ENCODE measurements around the gene SPINDOC. TPM values are rescaled to one million over a fixed set of nuclear protein-coding genes. Genes with fewer than 3 reads are reported as not detected.

SPINDOC gene
- total RNA-seq, 1 experiment from 2014 or later, result 71.2 TPM

DNA sequence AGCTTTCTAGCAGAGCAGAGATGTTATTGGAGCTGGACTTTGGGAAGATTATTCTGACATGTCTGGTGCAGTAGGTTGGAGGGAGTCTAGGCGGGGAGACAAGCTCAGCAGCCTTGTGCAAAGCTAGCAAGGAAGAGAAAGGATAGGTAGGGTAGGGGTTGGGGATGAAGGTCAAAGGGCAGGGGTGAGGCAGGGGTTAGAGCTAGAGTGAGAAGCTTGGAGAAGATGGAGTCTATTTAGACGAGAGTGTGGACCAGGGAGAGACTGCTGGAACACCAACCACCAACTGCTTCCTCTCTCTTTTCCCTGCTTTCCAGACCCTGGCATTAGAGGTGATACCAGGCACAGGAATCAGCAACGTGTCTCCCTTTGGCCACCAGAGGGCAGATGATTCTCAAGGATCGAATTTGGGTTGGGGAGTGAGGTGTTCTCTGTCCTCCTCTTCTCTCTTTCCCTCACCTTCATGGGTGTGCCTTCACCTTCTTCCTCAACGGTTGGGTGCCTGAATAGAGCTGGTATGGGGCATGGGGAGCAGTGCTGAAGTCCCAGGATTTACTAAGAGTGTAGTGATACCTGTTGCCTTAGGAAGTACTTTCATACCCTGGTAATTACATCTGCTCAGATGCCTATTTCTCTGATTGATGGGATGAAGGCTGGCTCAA lies 23.9 kb downstream of the SPINDOC start:
- no peak overlapping the region for H3K4me3 ChIP-seq (ENCODE audit: low read depth, low read length)
- ChIA-PET POLR2A (no interaction called here), CTCF (interaction anchor here (0.9 to 5.4 kb wide), 8 partner anchors 35 to 312 kb away, joined by 3 to 67 read pairs (median 4); partner anchors contain the start of genes COX8A and RCOR2)
- H3K27me3 ChIP-seq (replicated peaks; ENCODE audit: control insufficient read depth, insufficient read depth, low read length), result no peaks in the 10 kb centered on the region
- no peaks in the 10 kb centered on the region for H3K9me3 ChIP-seq
- no TSS peak for BruUV-seq (replicated peaks)
- Mint-ChIP-seq H3K9me3 (ENCODE audit: unreplicated experiment) (no peaks in the 10 kb centered on the region), H3K4me1 (ENCODE audit: low read depth, unreplicated experiment) (peaks cover 35% of the 10 kb centered on the region), H3K27me3 (ENCODE audit: insufficient read depth, unreplicated experiment) (no peaks in the 10 kb centered on the region), H3K36me3 (ENCODE audit: insufficient read depth, unreplicated experiment) (peaks cover 11% of the 10 kb centered on the region), H3K27ac (ENCODE audit: unreplicated experiment) (no peak overlapping the region), H3K4me3 (ENCODE audit: unreplicated experiment) (peak overlapping the region; percentile 56)
- no peaks in the 10 kb centered on the region for H3K36me3 ChIP-seq (ENCODE audit: control insufficient read depth, insufficient read depth, low read length)
- intact Hi-C loops (cut with micrococcal nuclease; ENCODE audit: unreplicated experiment), result loop anchor here (1.0 to 5.0 kb wide), 4 partner anchors 35 to 310 kb away; no protein-coding TSS in a partner anchor
- TF ChIP-seq, protein P1, sequence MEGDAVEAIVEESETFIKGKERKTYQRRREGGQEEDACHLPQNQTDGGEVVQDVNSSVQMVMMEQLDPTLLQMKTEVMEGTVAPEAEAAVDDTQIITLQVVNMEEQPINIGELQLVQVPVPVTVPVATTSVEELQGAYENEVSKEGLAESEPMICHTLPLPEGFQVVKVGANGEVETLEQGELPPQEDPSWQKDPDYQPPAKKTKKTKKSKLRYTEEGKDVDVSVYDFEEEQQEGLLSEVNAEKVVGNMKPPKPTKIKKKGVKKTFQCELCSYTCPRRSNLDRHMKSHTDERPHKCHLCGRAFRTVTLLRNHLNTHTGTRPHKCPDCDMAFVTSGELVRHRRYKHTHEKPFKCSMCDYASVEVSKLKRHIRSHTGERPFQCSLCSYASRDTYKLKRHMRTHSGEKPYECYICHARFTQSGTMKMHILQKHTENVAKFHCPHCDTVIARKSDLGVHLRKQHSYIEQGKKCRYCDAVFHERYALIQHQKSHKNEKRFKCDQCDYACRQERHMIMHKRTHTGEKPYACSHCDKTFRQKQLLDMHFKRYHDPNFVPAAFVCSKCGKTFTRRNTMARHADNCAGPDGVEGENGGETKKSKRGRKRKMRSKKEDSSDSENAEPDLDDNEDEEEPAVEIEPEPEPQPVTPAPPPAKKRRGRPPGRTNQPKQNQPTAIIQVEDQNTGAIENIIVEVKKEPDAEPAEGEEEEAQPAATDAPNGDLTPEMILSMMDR (IDR thresholded peaks at IDR 0.05; ENCODE audit: insufficient read depth in 1 of 2, low read depth in 1 of 2, low read length in 1 of 2, severe bottlenecking in 1 of 2, unreplicated experiment in 1 of 2), result peak; percentile 89 to 91
- peak; percentile 86 to 87 for DNase-seq
- H3K4me1 ChIP-seq, result peaks cover 29% of the 10 kb centered on the region

DNA sequence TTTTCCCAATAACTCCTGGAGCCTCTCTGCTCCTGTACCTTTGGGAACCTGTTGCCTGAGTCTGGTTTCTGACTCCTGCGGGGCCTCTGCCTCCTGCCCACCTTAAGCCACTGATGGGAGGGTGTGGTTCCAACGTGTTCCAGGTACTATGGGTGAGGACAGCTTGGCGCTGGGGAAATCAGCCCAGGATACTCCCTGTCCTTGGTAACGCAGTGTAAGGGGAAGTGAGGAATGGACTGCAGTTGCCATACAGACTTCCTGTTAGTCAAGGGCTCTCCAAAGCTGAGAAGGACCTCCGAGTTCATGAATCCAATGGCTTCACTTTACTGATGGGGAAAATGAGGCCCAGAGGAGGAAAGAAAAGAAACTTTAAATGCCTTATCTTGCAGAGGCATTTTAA lies 24.5 kb downstream of the SPINDOC start:
- H3K36me3 ChIP-seq (ENCODE audit: control insufficient read depth, insufficient read depth, low read length), result no peaks in the 10 kb centered on the region
- H3K4me3 ChIP-seq (ENCODE audit: low read depth, low read length), result no peak overlapping the region
- H3K4me1 ChIP-seq, result peaks cover 35% of the 10 kb centered on the region
- BruUV-seq (replicated peaks), result no TSS peak
- Mint-ChIP-seq H3K27ac (ENCODE audit: unreplicated experiment) (no peak overlapping the region), H3K27me3 (ENCODE audit: insufficient read depth, unreplicated experiment) (no peaks in the 10 kb centered on the region), H3K4me1 (ENCODE audit: low read depth, unreplicated experiment) (peaks cover 38% of the 10 kb centered on the region), H3K9me3 (ENCODE audit: unreplicated experiment) (no peaks in the 10 kb centered on the region), H3K36me3 (ENCODE audit: insufficient read depth, unreplicated experiment) (peaks cover 14% of the 10 kb centered on the region), H3K4me3 (ENCODE audit: unreplicated experiment) (peak overlapping the region; percentile 94)
- CTCF ChIA-PET, result interaction anchor here (1.0 to 5.4 kb wide), 5 partner anchors 35 to 137 kb away, joined by 5 to 67 read pairs (median 8); partner anchors contain the start of genes COX8A and ZFTA
- intact Hi-C loops (cut with micrococcal nuclease; ENCODE audit: unreplicated experiment), result loop anchor here (1.0 to 5.0 kb wide), 7 partner anchors 19 to 310 kb away; no protein-coding TSS in a partner anchor
- POLR2A ChIA-PET, result no interaction called here
- H3K27me3 ChIP-seq (replicated peaks; ENCODE audit: control insufficient read depth, insufficient read depth, low read length), result no peaks in the 10 kb centered on the region
- TF ChIP-seq, protein P1 (IDR thresholded peaks at IDR 0.05; ENCODE audit: insufficient read depth in 1 of 2, low read depth in 1 of 2, low read length in 1 of 2, severe bottlenecking in 1 of 2, unreplicated experiment in 1 of 2), result no peak
- no peaks in the 10 kb centered on the region for H3K9me3 ChIP-seq
- no peak for DNase-seq

DNA sequence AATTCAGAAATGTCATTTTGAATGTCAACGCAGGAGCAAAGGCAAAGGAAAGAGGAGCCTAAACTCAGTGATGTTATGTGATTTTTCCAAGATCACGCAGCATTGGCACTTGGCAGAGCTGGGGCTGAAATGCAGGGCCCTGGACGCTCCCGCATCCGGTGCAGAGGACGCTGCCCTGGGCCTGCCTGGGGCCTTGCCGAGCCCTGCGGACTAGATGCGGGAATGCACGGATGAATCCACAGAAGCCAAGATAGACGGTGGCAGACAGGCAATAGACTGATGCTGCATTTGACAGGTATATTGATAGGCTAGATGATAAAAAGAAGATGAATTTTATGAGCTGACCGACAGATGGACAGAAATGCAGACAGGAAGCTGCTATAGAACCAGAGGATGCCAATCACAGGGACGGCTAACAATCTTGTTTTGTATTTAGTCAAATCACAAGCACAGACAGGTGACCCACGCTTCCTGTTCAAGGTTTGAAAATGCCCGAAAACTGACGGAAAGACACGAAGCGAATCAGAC lies 25.0 kb downstream of the SPINDOC start:
- Histone ChIP-seq H3K9me3 (no peaks in the 10 kb centered on the region), H3K4me3 (ENCODE audit: low read depth, low read length) (peak overlapping the region; percentile 32), H3K4me1 (peaks cover 39% of the 10 kb centered on the region), H3K36me3 (ENCODE audit: control insufficient read depth, insufficient read depth, low read length) (no peaks in the 10 kb centered on the region), H3K27me3 (replicated peaks; ENCODE audit: control insufficient read depth, insufficient read depth, low read length) (no peaks in the 10 kb centered on the region)
- BruUV-seq (replicated peaks), result no TSS peak
- no peaks in the 10 kb centered on the region for H3K9me3 Mint-ChIP-seq (ENCODE audit: unreplicated experiment)
- ChIA-PET CTCF (interaction anchor here (0.6 to 5.4 kb wide), 24 partner anchors 9 to 314 kb away, joined by 3 to 67 read pairs (median 4); partner anchors contain the start of genes COX8A, RCOR2 and ZFTA), POLR2A (interaction anchor here (0.5 to 1.1 kb wide), 12 partner anchors 11 to 348 kb away, joined by 3 to 9 read pairs (median 4); partner anchors contain the start of gene STIP1)
- peaks cover 43% of the 10 kb centered on the region for H3K4me1 Mint-ChIP-seq (ENCODE audit: low read depth, unreplicated experiment)
- intact Hi-C loops (cut with micrococcal nuclease; ENCODE audit: unreplicated experiment), result loop anchor here (1.0 to 5.0 kb wide), 4 partner anchors 19 to 309 kb away; no protein-coding TSS in a partner anchor
- no peaks in the 10 kb centered on the region for H3K27me3 Mint-ChIP-seq (ENCODE audit: insufficient read depth, unreplicated experiment)
- peak overlapping the region; percentile 94 for H3K4me3 Mint-ChIP-seq (ENCODE audit: unreplicated experiment)
- TF ChIP-seq, protein P1 (IDR thresholded peaks at IDR 0.05; ENCODE audit: insufficient read depth in 1 of 2, low read depth in 1 of 2, low read length in 1 of 2, severe bottlenecking in 1 of 2, unreplicated experiment in 1 of 2), result no peak
- DNase-seq, result no peak
- H3K36me3 Mint-ChIP-seq (ENCODE audit: insufficient read depth, unreplicated experiment), result peaks cover 19% of the 10 kb centered on the region
- peak overlapping the region; percentile 13 for H3K27ac Mint-ChIP-seq (ENCODE audit: unreplicated experiment)
